ENCODE results near the gene IL37. TPM values are rescaled to one million over a fixed set of nuclear protein-coding genes. Genes with fewer than 3 reads are reported as not detected.
"Not testable (repeated sequence)": the region's sequence is repeated elsewhere in the genome, so short reads cannot be mapped to it uniquely, and the experiment has no call there.

IL37 gene
- total RNA-seq, 1 donor from 2014 or later: not detected

GRCh38 chr2:112901431-112902065 is 9.4 kb upstream of the IL37 start:
- H3K27me3 Mint-ChIP-seq (ENCODE audit: low read depth); H3K36me3 Mint-ChIP-seq (ENCODE audit: low read depth); DNase-seq (ENCODE audit: low spot score); intact Hi-C loops (cut with micrococcal nuclease); H3K4me3 Mint-ChIP-seq (ENCODE audit: low read depth); H3K27ac Mint-ChIP-seq; H3K4me1 Mint-ChIP-seq (ENCODE audit: low read depth); H3K9me3 Mint-ChIP-seq: not testable (repeated sequence)

- no peaks in the 10 kb centered on the region for H3K36me3 Mint-ChIP-seq (ENCODE audit: low read depth)
- H3K27ac Mint-ChIP-seq: no peak overlapping the region
- H3K4me1 Mint-ChIP-seq (ENCODE audit: low read depth): no peaks in the 10 kb centered on the region
- DNase-seq (ENCODE audit: low spot score): no peak
- H3K9me3 Mint-ChIP-seq: no peaks in the 10 kb centered on the region
- intact Hi-C loops (cut with micrococcal nuclease): no loop called here
- H3K27me3 Mint-ChIP-seq (ENCODE audit: low read depth): peaks cover 6% of the 10 kb centered on the region
- H3K4me3 Mint-ChIP-seq (ENCODE audit: low read depth): no peak overlapping the region
Observed at GRCh38 chr2:112902816-112903215, 8.1 kb upstream of the IL37 start.

GRCh38 chr2:112904883-112905282 is 6.1 kb upstream of the IL37 start:
- intact Hi-C loops (cut with micrococcal nuclease): no loop called here
- no peak overlapping the region for H3K4me3 Mint-ChIP-seq (ENCODE audit: low read depth)
- no peak for DNase-seq (ENCODE audit: low spot score)
- H3K9me3 Mint-ChIP-seq: no peaks in the 10 kb centered on the region
- no peaks in the 10 kb centered on the region for H3K36me3 Mint-ChIP-seq (ENCODE audit: low read depth)
- no peak overlapping the region for H3K27ac Mint-ChIP-seq
- peaks cover under 1% of the 10 kb centered on the region for H3K27me3 Mint-ChIP-seq (ENCODE audit: low read depth)
- no peaks in the 10 kb centered on the region for H3K4me1 Mint-ChIP-seq (ENCODE audit: low read depth)

GRCh38 chr2:112906276-112906675 is 4.7 kb upstream of the IL37 start:
- Mint-ChIP-seq H3K9me3 (no peaks in the 10 kb centered on the region), H3K36me3 (ENCODE audit: low read depth) (no peaks in the 10 kb centered on the region), H3K27me3 (ENCODE audit: low read depth) (no peaks in the 10 kb centered on the region), H3K27ac (no peak overlapping the region), H3K4me3 (ENCODE audit: low read depth) (no peak overlapping the region), H3K4me1 (ENCODE audit: low read depth) (no peaks in the 10 kb centered on the region)
- intact Hi-C loops (cut with micrococcal nuclease): no loop called here
- no peak for DNase-seq (ENCODE audit: low spot score)

GRCh38 chr2:112907001-112907949 is 3.7 kb upstream of the IL37 start:
- Mint-ChIP-seq H3K4me3 (ENCODE audit: low read depth) (no peak overlapping the region), H3K27me3 (ENCODE audit: low read depth) (peaks cover 4% of the 10 kb centered on the region), H3K4me1 (ENCODE audit: low read depth) (no peaks in the 10 kb centered on the region), H3K9me3 (no peaks in the 10 kb centered on the region), H3K36me3 (ENCODE audit: low read depth) (no peaks in the 10 kb centered on the region), H3K27ac (no peak overlapping the region)
- intact Hi-C loops (cut with micrococcal nuclease): no loop called here
- no peak for DNase-seq (ENCODE audit: low spot score)

GRCh38 chr2:112908559-112908958 is 2.4 kb upstream of the IL37 start:
- H3K4me1 Mint-ChIP-seq (ENCODE audit: low read depth); intact Hi-C loops (cut with micrococcal nuclease); H3K36me3 Mint-ChIP-seq (ENCODE audit: low read depth); H3K4me3 Mint-ChIP-seq (ENCODE audit: low read depth); H3K27me3 Mint-ChIP-seq (ENCODE audit: low read depth); H3K27ac Mint-ChIP-seq; DNase-seq (ENCODE audit: low spot score); H3K9me3 Mint-ChIP-seq: not testable (repeated sequence)

- Mint-ChIP-seq H3K9me3 (no peaks in the 10 kb centered on the region), H3K36me3 (ENCODE audit: low read depth) (no peaks in the 10 kb centered on the region), H3K27ac (no peak overlapping the region), H3K4me1 (ENCODE audit: low read depth) (peaks cover 3% of the 10 kb centered on the region), H3K27me3 (ENCODE audit: low read depth) (peaks cover 4% of the 10 kb centered on the region), H3K4me3 (ENCODE audit: low read depth) (no peak overlapping the region)
- no peak for DNase-seq (ENCODE audit: low spot score)
- intact Hi-C loops (cut with micrococcal nuclease): no loop called here
Observed at GRCh38 chr2:112910219-112910618, 746 bp upstream of the IL37 start.

- peaks cover 22% of the 10 kb centered on the region for H3K4me1 Mint-ChIP-seq (ENCODE audit: low read depth)
- intact Hi-C loops (cut with micrococcal nuclease): no loop called here
- H3K4me3 Mint-ChIP-seq (ENCODE audit: low read depth): no peak overlapping the region
- no peaks in the 10 kb centered on the region for H3K36me3 Mint-ChIP-seq (ENCODE audit: low read depth)
- no peak overlapping the region for H3K27ac Mint-ChIP-seq
- H3K9me3 Mint-ChIP-seq: no peaks in the 10 kb centered on the region
- H3K27me3 Mint-ChIP-seq (ENCODE audit: low read depth): peaks cover 4% of the 10 kb centered on the region
- no peak for DNase-seq (ENCODE audit: low spot score)
Observed at GRCh38 chr2:112912403-112912802, 1.4 kb downstream of the IL37 start.

GRCh38 chr2:112915300-112916144 is 4.6 kb downstream of the IL37 start:
- no peak for DNase-seq (ENCODE audit: low spot score)
- H3K9me3 Mint-ChIP-seq: no peaks in the 10 kb centered on the region
- H3K4me3 Mint-ChIP-seq (ENCODE audit: low read depth): no peak overlapping the region
- H3K4me1 Mint-ChIP-seq (ENCODE audit: low read depth): peaks cover 22% of the 10 kb centered on the region
- intact Hi-C loops (cut with micrococcal nuclease): loop anchor here (2.0 kb wide), 2 partner anchors 35 to 95 kb away; no protein-coding TSS in a partner anchor
- H3K27ac Mint-ChIP-seq: peak overlapping the region; percentile 63
- no peaks in the 10 kb centered on the region for H3K36me3 Mint-ChIP-seq (ENCODE audit: low read depth)
- H3K27me3 Mint-ChIP-seq (ENCODE audit: low read depth): peaks cover 4% of the 10 kb centered on the region

- Mint-ChIP-seq H3K36me3 (ENCODE audit: low read depth) (no peaks in the 10 kb centered on the region), H3K27me3 (ENCODE audit: low read depth) (peaks cover 4% of the 10 kb centered on the region), H3K4me1 (ENCODE audit: low read depth) (peaks cover 26% of the 10 kb centered on the region), H3K27ac (peak overlapping the region; percentile 63), H3K9me3 (no peaks in the 10 kb centered on the region), H3K4me3 (ENCODE audit: low read depth) (no peak overlapping the region)
- intact Hi-C loops (cut with micrococcal nuclease): loop anchor here (2.0 kb wide), 2 partner anchors 35 to 95 kb away; no protein-coding TSS in a partner anchor
- no peak for DNase-seq (ENCODE audit: low spot score)
Observed at GRCh38 chr2:112916145-112916571, 5.2 kb downstream of the IL37 start.

- peaks cover 3% of the 10 kb centered on the region for H3K27me3 Mint-ChIP-seq (ENCODE audit: low read depth)
- no peaks in the 10 kb centered on the region for H3K9me3 Mint-ChIP-seq
- DNase-seq (ENCODE audit: low spot score): no peak
- peak overlapping the region; percentile 79 for H3K27ac Mint-ChIP-seq
- intact Hi-C loops (cut with micrococcal nuclease): loop anchor here (2.0 kb wide), 2 partner anchors 36 to 96 kb away; no protein-coding TSS in a partner anchor
- no peaks in the 10 kb centered on the region for H3K36me3 Mint-ChIP-seq (ENCODE audit: low read depth)
- no peak overlapping the region for H3K4me3 Mint-ChIP-seq (ENCODE audit: low read depth)
- H3K4me1 Mint-ChIP-seq (ENCODE audit: low read depth): peaks cover 28% of the 10 kb centered on the region
Observed at GRCh38 chr2:112916625-112917247, 5.8 kb downstream of the IL37 start.

- peaks cover 28% of the 10 kb centered on the region for H3K4me1 Mint-ChIP-seq (ENCODE audit: low read depth)
- H3K36me3 Mint-ChIP-seq (ENCODE audit: low read depth): no peaks in the 10 kb centered on the region
- no peaks in the 10 kb centered on the region for H3K9me3 Mint-ChIP-seq
- H3K4me3 Mint-ChIP-seq (ENCODE audit: low read depth): no peak overlapping the region
- intact Hi-C loops (cut with micrococcal nuclease): loop anchor here (2.0 kb wide), 2 partner anchors 37 to 97 kb away; no protein-coding TSS in a partner anchor
- DNase-seq (ENCODE audit: low spot score): no peak
- H3K27me3 Mint-ChIP-seq (ENCODE audit: low read depth): no peaks in the 10 kb centered on the region
- H3K27ac Mint-ChIP-seq: no peak overlapping the region
Observed at GRCh38 chr2:112917856-112918255, 6.9 kb downstream of the IL37 start.

Data from activated T-helper 2 cell treated with anti-CD3 and anti-CD28 coated beads, Interferon-gamma antibody, Interleukin-2, Interleukin-4, amounts not matched to agents 10 μg/mL and 5 μg/mL and 100 μg/mL, durations not matched to agents 14 hours and 24 hours and 36 hours (primary cell).